K562 (cell line): ENCODE results near the gene WDR13. TPM values are rescaled to one million over a fixed set of nuclear protein-coding genes. Genes with fewer than 3 reads are reported as not detected.

Experiments
- ARNT ChIP-seq, 2 experiments: fragments of 450-650 bp; IDR thresholded peaks; 2 replicates each; pipeline ENCODE4 v1.6.1; 2016; ENCODE audit warnings: mild to moderate bottlenecking in 1 of 2
- BDP1 ChIP-seq: IDR thresholded peaks from 3 replicates; pipeline ENCODE4 v1.6.1; 2011; ENCODE audit not compliant: insufficient read length, insufficient read depth
- BHLHE40 ChIP-seq: IDR thresholded peaks from 2 replicates; pipeline ENCODE4 v1.6.1; 2011; ENCODE audit warnings: low read length, improper control_type of control experiment
- CHD4 ChIP-seq: fragments of 200-600 bp; sonication (generic); IDR thresholded peaks from 3 replicates; pipeline ENCODE4 v1.6.1; 2012; ENCODE audit warnings: low read depth, mild to moderate bottlenecking, mixed read lengths, low read length, inconsistent platforms; ENCODE audit not compliant: insufficient read depth, insufficient replicate concordance, poor library complexity, severe bottlenecking
- CREM ChIP-seq: IDR thresholded peaks from 2 replicates; pipeline ENCODE4 v1.6.1; 2014; ENCODE audit warnings: antibody characterized with exemption, low read depth
- CUX1 ChIP-seq: fragments of 200-800 bp; sonication (Bioruptor generic); IDR thresholded peaks from 2 replicates; pipeline ENCODE4 v1.6.1; 2016; ENCODE audit warnings: missing genetic modification characterization, missing compliant biosample characterization
- CXXC5 ChIP-seq: fragments of 250-450 bp; sonication (Bioruptor Pico); IDR thresholded peaks from 2 replicates; pipeline ENCODE4 v1.8.0; 2022; ENCODE audit warnings: inconsistent platforms, mild to moderate bottlenecking, moderate library complexity
- DLX4 ChIP-seq: fragments of 250-450 bp; sonication (Bioruptor Pico); IDR thresholded peaks from 2 replicates; pipeline ENCODE4 v1.6.1; 2021; ENCODE audit warnings: mild to moderate bottlenecking
- EGR1 ChIP-seq: fragments of 450-650 bp; conservative IDR thresholded peaks from 2 replicates; pipeline ENCODE4 v1.6.1; 2017; ENCODE audit warnings: mild to moderate bottlenecking
- ETS2 ChIP-seq: IDR thresholded peaks from 2 replicates; pipeline ENCODE4 v1.6.1; 2016; ENCODE audit warnings: borderline replicate concordance, missing genetic modification characterization, mild to moderate bottlenecking, moderate library complexity, missing compliant biosample characterization; ENCODE audit not compliant: poor library complexity, severe bottlenecking
- GABPA ChIP-seq: fragments of 200-800 bp; sonication (Bioruptor generic); conservative IDR thresholded peaks from 2 replicates; pipeline ENCODE4 v1.6.1; 2016; ENCODE audit warnings: low read depth, missing genetic modification characterization, missing compliant biosample characterization
- HINFP ChIP-seq: fragments of 450-650 bp; conservative IDR thresholded peaks from 2 replicates; pipeline ENCODE4 v1.6.1; 2016; ENCODE audit warnings: missing genetic modification characterization, low read depth, mild to moderate bottlenecking, control low read depth, missing compliant biosample characterization
- KDM2B ChIP-seq: fragments of 250-450 bp; sonication (Bioruptor Pico); IDR thresholded peaks from 2 replicates; pipeline ENCODE4 v1.8.0; 2021; ENCODE audit warnings: mild to moderate bottlenecking, moderate library complexity
- MBD2 ChIP-seq: sonication (generic); IDR thresholded peaks from 2 replicates; pipeline ENCODE4 v1.6.1; 2016; ENCODE audit warnings: low read depth, borderline replicate concordance
- MLX ChIP-seq, 2 experiments: fragments of 450-650 bp in 1 of 2; sonication (generic) in 1 of 2; formaldehyde crosslinking; conservative IDR thresholded peaks; 2 replicates each; pipeline versions ENCODE4 v1.4.0 to v1.8.1; 2020 to 2022; ENCODE audit warnings: mild to moderate bottlenecking in 1 of 2, missing genetic modification reagents in 1 of 2
- RNF2 ChIP-seq: sonication (generic); IDR thresholded peaks from 2 replicates; pipeline ENCODE4 v1.6.1; 2016
- SNIP1 ChIP-seq: fragments of 450-650 bp; IDR thresholded peaks from 2 replicates; pipeline ENCODE4 v1.7.1; 2017; ENCODE audit warnings: low read depth, mild to moderate bottlenecking
- SRSF9 ChIP-seq: fragments of 200-400 bp; formaldehyde crosslinking; IDR thresholded peaks from 2 replicates; pipeline ENCODE4 v1.6.1; 2017; ENCODE audit warnings: low read depth, low read length, borderline replicate concordance
- TAF15 ChIP-seq: fragments of 200-400 bp; formaldehyde crosslinking; IDR thresholded peaks from 2 replicates; pipeline ENCODE4 v1.6.1; 2017; ENCODE audit warnings: mild to moderate bottlenecking, low read depth, low read length, moderate library complexity
- ZKSCAN8 ChIP-seq: fragments of 200-800 bp; sonication (Bioruptor generic); IDR thresholded peaks from 2 replicates; pipeline ENCODE4 v1.6.1; 2016; ENCODE audit warnings: missing genetic modification characterization, missing compliant biosample characterization
- ZNF23 ChIP-seq: fragments of 250-450 bp; sonication (Bioruptor Pico); IDR thresholded peaks from 2 replicates; pipeline ENCODE4 v1.4.0; 2020; ENCODE audit warnings: mild to moderate bottlenecking
- polyA plus RNA-seq, 8 experiments: library from polyadenylated mRNA; depleted of rRNA in 4 of 8; stranded (reverse) in 5 of 8; unstranded in 3 of 8; fragments of >200 nt; fragmentation: Nextera tagmentation in 2 of 8; fragmentation: Illumina TruSeq in 1 of 8; extraction: Ambion mirVana in 2 of 8; extraction: Trizol in 1 of 8; gene quantifications; 2 replicates each; pipeline versions ENCODE4 v1.2.1 to v1.2.3, GENCODE V29; 2011 to 2014; ENCODE audit warnings: inconsistent platforms in 1 of 8, missing spikeins in 1 of 8
- total RNA-seq, 7 experiments: library from RNA; depleted of rRNA in 6 of 7; stranded (reverse); fragments of >200 nt in 6 of 7; fragmentation: Illumina TruSeq in 2 of 7; extraction: Trizol in 2 of 7; gene quantifications; 2 replicates each; pipeline versions ENCODE4 v1.2.1 to v1.2.3, GENCODE V29; 2011 to 2021; ENCODE audit warnings: low replicate concordance in 1 of 7

WDR13 gene
- total and polyA plus RNA-seq, 9 of the 15 experiments (the other 6 are each of a cell fraction or from before 2014, with no cell fraction given): 7.4 to 70.5 (median 31.4) TPM

GRCh38 chrX:48573690-48574269 is 23.5 kb upstream of the WDR13 start (continued):
- no peak for TF ChIP-seq CUX1 (CRISPR knock-in tag)
- TF ChIP-seq TAF15: no peak
- TF ChIP-seq KDM2B (CRISPR knock-in tag): no peak
- TF ChIP-seq MLX (CRISPR knock-in tag; conservative IDR thresholded peaks at IDR 0.05): no peak
- TF ChIP-seq ARNT (IDR thresholded peaks at IDR 0.05): peak in 1 of 2 experiments; percentile 38; a peak in 1 of 4 replicates
- no peak; the same call in 1 of the 2 replicates for TF ChIP-seq CXXC5 (CRISPR knock-in tag)
- no peak for TF ChIP-seq MBD2
- TF ChIP-seq HINFP (tag): no peak
- TF ChIP-seq BDP1: no peak
- TF ChIP-seq RNF2: no peak
- TF ChIP-seq CREM: peak; percentile 87
- no peak for TF ChIP-seq DLX4 (CRISPR knock-in tag)
- no peak for TF ChIP-seq ETS2
- TF ChIP-seq EGR1: no peak
- no peak for TF ChIP-seq BHLHE40
- TF ChIP-seq ZKSCAN8 (CRISPR knock-in tag): no peak
- TF ChIP-seq SNIP1: no peak; the same call in 1 of the 2 replicates
- TF ChIP-seq GABPA (tag): no peak
- TF ChIP-seq SRSF9: no peak
- no peak for TF ChIP-seq ZNF23 (CRISPR knock-in tag)
- TF ChIP-seq CHD4: no peak
